GM12874 (cell line): ENCODE results near the gene DENND6A.

Source experiments
- CTCF ChIP-seq: IDR thresholded peaks from 2 replicates; pipeline ENCODE4 v1.5.1; 2011; ENCODE audit warnings: low read depth, mild to moderate bottlenecking, control low read depth, low read length, moderate library complexity; ENCODE audit not compliant: insufficient read depth

Gene DENND6A

GRCh38 chr3:57709559-57709958 lies 16.7 kb upstream of the DENND6A start:
- TF ChIP-seq CTCF, result no peak

- no peak for TF ChIP-seq CTCF
Observed at GRCh38 chr3:57709031-57709430, 16.2 kb upstream of the DENND6A start.

GRCh38 chr3:57706462-57706861 lies 13.6 kb upstream of the DENND6A start:
- TF ChIP-seq CTCF, result no peak

- TF ChIP-seq CTCF, result no peak
Observed at GRCh38 chr3:57701781-57702180, 8.9 kb upstream of the DENND6A start.

- no peak for TF ChIP-seq CTCF
Observed at GRCh38 chr3:57700737-57701136, 7.9 kb upstream of the DENND6A start.

- no peak for TF ChIP-seq CTCF
Observed at GRCh38 chr3:57699591-57699990, 6.7 kb upstream of the DENND6A start.

GRCh38 chr3:57696801-57697321 lies 4.0 kb upstream of the DENND6A start:
- no peak for TF ChIP-seq CTCF
